Measurements from ENCODE around the gene CHID1.

DNA sequence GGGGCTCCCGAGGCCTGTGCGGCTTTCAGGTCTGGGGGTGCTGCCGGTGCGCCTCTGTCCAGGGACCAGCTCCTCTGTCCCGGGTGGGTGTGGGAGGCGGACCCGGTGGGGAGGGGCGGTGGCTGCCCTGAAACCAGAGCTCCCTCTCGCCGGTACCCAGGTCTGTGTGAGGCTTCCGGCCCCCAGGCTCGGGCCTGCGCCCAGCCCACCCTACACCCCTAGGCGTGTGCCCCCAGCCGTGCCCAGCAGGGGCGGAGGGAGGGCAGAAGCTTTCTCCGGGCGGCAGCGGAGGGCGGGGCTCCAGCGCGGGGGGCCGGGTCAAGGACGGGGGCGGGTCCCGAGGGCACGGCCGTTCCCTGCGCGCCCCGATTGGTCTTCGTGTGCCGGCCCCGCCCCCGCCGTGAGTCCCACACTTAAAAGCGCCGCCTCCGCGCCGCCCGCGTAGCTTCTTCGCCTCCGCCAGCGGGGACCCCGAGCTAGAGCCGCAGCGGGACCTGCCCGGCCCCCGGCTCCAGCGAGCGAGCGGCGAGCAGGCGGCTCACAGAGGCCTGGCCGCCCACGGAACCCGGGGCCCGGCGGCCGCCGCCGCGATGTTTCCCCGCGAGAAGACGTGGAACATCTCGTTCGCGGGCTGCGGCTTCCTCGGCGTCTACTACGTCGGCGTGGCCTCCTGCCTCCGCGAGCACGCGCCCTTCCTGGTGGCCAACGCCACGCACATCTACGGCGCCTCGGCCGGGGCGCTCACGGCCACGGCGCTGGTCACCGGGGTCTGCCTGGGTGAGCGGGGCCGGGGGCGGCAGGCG lies 91.3 kb downstream of the CHID1 start:
- TF ChIP-seq FOXM1 (IDR thresholded peaks at IDR 0.05; ENCODE audit: borderline replicate concordance, low read depth) (no peak), REST (IDR thresholded peaks at IDR 0.05; ENCODE audit: low read depth) (no peak), CEBPB (IDR thresholded peaks at IDR 0.05) (no peak), EP300 (IDR thresholded peaks at IDR 0.05; ENCODE audit: borderline replicate concordance) (no peak), RAD21 (IDR thresholded peaks at IDR 0.05; ENCODE audit: low read depth) (no peak), MAX (IDR thresholded peaks at IDR 0.05) (peak; percentile 48), NFIC (IDR thresholded peaks at IDR 0.05) (no peak), USF1 (IDR thresholded peaks at IDR 0.05) (no peak), CREB1 (IDR thresholded peaks at IDR 0.05; ENCODE audit: low read depth) (no peak), TAF1 (IDR thresholded peaks at IDR 0.05; ENCODE audit: low read depth) (peak; percentile 28; the same call in 1 of the 2 replicates), YY1 (IDR thresholded peaks at IDR 0.05; ENCODE audit: low read depth) (no peak)
